Fibroblast of villous mesenchyme (primary cell): ENCODE measurements around the gene FGR. TPM values are rescaled to one million over a fixed set of nuclear protein-coding genes. Genes with fewer than 3 reads are reported as not detected.
"Not testable (repeated sequence)": the region's sequence is repeated elsewhere in the genome, so short reads cannot be mapped to it uniquely, and the experiment has no call there.

ENCODE experiments used
- DNase-seq: peaks from one replicate; pipeline ENCODE4 v3.0.0-alpha.2; 2010; ENCODE audit warnings: low read depth
- H3K4me3 ChIP-seq: 2 replicates; pipeline ENCODE4 v1.5.1; 2011; ENCODE audit warnings: low read depth, mild to moderate bottlenecking, low read length
- CTCF ChIP-seq: IDR thresholded peaks from 2 replicates; pipeline ENCODE4 v1.5.1; 2012; ENCODE audit warnings: low read depth, mild to moderate bottlenecking, low read length; ENCODE audit not compliant: insufficient read depth
- total RNA-seq: library from RNA; depleted of rRNA; stranded (reverse); fragments of >200 nt; gene quantifications from 2 replicates; pipeline ENCODE4 v1.2.3, GENCODE V29; 2012

The FGR gene
- total RNA-seq, 1 donor, result not detected

DNA sequence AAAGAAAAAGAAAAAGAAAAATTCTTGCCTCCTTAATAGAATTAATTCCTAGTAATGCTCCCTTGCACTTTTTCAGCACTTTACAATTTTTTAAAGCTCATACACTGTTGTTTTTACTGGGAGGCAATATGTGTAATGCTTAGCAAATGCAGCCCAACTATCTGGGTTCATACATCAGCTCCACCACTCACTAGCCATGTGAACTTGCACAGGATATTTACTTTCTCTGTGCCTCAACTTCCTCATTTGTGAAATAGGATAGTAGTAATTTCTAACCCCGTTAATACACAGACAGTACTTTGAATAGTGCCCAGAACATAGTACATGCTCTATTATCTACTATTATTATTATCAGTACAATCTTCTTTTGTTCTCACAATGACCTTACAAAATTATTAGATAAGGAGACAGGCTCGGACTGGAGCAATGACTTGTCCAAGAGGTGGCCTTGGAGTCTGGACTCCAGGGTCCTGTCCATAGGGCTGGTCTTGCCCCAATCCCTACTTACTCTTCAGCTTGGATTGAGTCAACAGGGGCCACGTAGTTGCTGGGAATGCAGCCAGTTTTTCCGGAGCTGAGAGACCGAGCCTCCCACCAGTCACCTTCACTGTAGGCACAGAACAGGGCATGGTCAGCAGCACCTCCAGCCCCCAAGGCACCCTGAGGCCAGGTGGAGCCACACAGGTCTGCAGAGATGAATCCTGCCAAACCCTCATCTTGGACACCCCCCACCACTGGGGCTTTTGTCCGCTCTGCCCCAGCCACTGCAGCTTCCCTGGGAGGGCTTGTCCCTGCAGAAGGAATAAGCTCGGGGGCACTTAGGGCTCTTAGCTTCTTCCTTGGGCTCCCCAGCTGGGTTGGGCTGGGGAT, 13.7 kb downstream of the FGR start:
- peak; percentile 33 for DNase-seq
- H3K4me3 ChIP-seq, result no peak overlapping the region
- TF ChIP-seq CTCF, result no peak

- DNase-seq, result not testable (repeated sequence)
Measured at GRCh38 chr1:27619782-27620438, 15.1 kb downstream of the FGR start.

DNA sequence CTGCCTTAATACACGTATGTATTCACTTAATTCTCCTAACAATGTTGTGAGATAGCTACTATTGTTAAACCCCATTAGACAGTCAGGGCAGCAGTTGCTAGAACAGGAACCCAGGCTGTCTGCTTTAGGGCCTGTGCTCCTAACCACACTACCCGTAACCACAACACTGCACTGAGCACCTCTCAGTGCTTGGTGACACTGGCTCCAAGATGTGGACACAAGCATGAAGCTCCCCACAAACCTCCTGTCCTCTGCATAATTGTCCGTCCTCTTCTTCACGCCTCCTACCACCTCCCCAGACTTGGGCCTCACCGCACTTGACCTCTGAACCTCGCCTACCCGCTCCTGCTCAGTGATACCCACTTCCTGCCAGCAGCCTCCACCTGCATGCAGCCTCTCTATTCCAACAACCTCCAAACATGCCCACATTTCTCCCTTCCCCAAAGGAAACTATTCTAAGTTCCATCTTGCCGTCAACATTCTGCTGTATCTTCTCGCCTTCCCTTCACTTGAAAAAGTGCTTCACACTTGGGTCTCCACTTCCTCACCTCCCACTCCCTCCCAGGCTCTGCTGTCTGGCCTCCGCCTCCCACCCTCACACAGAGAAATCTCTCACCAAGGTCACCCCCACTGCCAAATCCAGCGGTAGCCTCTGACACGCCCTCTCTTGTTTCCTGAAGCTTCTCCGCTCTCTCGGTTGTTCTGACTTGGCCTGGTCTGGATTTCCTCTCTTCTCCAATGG, 16.5 kb downstream of the FGR start:
- TF ChIP-seq CTCF, result no peak
- no peak for DNase-seq
- H3K4me3 ChIP-seq, result no peak overlapping the region

More at GRCh38 chr1:27619782-27620438, 15.1 kb downstream of the FGR start:
- H3K4me3 ChIP-seq, result not testable (repeated sequence)

GRCh38 chr1:27617420-27617819, 17.6 kb downstream of the FGR start:
- DNase-seq, result no peak
- H3K4me3 ChIP-seq, result no peak overlapping the region
- TF ChIP-seq CTCF, result no peak

DNA sequence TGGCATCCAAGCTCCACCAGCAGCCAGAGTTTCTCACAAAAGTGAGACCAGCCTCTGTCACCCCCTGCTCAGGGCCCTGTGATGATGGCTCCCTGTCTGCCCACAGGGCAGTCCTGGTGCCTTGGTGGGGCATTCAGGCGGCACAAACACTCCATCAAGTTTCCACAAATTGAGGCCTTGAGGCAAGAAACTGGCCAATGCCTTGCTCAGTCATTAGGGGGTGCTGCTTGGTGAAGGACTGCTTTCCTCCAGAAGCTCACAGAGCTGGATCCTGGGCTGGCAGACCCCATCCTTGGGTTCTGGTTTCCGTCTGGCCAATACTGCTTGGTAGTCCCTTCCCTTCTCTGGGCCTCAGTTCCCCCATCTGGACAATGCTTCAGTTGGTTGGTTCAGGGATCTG, 18.5 kb downstream of the FGR start:
- peak; percentile 34 for TF ChIP-seq CTCF
- no peak overlapping the region for H3K4me3 ChIP-seq
- DNase-seq, result no peak

GRCh38 chr1:27615346-27616192, 19.4 kb downstream of the FGR start:
- H3K4me3 ChIP-seq, result no peak overlapping the region
- no peak for DNase-seq
- no peak for TF ChIP-seq CTCF
